GM12801 (cell line): ENCODE data around the gene AP3S2.

Experiments used
- CTCF ChIP-seq: IDR thresholded peaks from one replicate; pipeline ENCODE4 v1.5.1; 2011; ENCODE audit warnings: control low read depth; ENCODE audit not compliant: insufficient read length; ENCODE audit errors: extremely low read depth

The AP3S2 gene

DNA sequence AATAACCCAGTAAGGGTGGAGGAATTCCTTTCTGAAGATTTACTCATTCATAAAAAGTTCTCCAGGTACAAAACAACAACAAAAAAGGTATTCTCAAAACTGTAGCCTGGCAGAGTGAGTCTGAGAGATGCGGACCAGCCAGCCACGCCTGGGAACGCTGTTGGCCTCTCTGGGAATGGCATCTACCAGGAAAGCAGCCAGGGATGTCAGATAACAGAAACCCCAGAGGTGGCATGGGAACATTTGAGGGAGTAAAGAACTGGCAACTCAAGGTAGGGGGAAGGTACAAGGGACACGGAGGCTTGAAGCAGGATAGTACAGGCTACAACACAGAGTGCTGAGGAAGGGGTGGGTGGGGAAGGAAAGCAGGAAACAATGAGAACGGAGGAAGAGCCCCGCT is 7.1 kb upstream of the AP3S2 start:
- TF ChIP-seq CTCF = no peak

DNA sequence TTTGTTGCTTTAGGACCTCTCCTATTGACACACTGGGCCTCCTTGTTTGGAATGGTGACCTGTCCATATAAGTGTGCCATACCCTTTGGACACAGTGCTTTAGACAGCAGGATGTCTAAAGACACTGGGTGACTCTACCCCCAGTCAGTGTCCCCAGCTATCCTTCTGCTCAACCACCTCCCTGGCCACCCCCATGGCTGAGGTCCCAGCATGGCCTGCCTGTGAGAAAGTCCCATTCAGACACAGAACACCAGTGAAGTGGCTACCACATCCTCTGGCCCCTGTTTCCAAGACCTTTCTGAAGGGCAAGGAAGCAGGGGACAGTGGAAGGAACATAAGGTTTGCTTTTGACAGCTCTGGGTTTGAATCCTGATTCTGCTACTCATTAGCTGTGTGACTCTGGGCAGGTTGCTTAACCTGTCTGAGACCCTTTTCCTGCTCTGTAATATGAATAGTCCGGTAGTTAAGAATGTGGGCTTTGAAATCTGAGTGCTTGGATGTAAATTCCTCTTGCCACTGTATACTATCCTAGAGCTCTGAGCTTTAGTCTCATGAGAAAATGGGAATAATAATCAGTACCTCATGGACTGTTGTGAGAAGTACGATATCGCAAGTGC is 6.3 kb upstream of the AP3S2 start:
- no peak for TF ChIP-seq CTCF

DNA sequence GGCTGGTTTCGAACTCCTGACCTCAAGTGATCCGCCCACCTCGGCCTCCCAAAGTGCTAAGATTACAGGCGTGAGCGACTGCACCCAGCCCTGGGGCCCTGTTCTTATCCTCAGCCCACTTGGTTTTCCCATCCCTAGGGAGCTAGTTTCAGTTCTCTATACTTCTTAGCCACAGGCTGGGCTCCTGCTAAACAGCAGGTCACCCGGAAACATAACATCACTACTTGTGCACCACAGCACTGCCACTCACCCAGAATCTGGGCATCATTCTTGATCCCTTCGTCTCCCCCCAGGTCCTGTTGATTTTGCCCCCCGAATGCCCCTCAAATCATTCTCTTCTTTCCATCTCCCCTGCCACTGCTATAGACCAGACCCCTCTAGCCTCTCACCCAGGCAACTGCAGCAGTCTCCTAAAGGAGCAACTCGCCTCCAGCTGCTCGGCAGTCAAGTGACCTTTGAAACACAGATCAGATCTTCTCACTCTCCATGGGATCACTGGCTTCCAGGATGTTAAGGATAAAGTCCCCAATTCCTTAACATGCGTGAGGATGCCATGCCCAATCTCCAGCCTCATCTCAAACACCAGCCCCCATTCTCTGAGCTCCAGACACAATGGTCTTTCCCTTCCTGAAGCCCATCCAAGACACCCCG is 5.6 kb upstream of the AP3S2 start:
- TF ChIP-seq CTCF = no peak

DNA sequence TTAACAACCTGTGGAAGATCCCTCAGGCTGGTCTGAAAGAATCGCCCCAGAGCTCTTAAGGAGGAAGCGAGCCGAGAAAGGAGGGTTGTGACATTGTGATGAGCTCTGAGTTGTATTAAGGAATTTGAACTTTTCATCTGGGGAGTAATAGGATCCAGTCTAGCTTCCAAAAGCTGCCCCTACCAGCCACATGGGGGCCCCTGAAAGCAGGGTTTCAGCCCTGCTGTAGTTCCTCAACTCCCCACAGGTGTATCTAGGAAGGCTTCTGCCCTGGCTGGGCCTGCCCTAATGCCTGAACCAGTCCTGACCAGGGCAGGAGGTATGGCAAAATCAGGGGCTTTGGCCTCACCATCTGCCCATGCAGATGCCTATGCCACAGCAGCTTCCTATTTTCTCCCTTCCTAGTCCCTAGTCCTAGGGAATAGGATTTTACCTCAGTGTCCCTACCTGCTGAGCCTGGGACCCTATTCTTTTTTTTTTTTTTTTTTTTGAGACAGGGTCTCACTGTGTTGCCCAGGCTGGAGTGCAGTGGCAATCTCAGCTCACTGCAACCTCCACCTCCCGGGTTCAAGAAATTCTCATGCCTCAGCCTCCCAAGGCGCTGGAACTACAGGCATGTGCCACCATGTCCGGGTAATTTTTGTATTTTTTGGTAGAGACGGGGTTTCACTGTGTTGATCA is 5.0 kb upstream of the AP3S2 start:
- TF ChIP-seq CTCF = no peak

GRCh38 chr15:89898146-89898545 is 4.4 kb upstream of the AP3S2 start:
- TF ChIP-seq CTCF = no peak

DNA sequence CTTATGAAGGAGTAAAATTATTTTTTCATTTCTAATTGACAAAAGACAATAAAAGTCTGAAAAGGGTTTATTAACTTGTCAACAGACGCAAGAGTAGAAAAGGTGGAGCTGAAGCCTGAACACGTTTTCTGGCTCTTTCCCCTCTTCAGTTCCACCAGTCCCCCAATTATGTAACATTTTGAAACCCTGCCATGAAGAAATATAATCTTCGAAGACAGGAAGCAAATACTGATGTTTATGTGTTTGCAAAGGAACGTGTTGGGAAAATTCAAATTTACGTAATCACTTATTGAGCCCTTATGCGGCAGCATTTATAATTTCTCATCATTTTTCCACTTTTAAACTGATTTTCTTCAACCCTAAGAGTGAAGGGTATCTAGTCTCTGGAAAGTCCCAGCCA is 767 bp downstream of the AP3S2 start:
- no peak for TF ChIP-seq CTCF

DNA sequence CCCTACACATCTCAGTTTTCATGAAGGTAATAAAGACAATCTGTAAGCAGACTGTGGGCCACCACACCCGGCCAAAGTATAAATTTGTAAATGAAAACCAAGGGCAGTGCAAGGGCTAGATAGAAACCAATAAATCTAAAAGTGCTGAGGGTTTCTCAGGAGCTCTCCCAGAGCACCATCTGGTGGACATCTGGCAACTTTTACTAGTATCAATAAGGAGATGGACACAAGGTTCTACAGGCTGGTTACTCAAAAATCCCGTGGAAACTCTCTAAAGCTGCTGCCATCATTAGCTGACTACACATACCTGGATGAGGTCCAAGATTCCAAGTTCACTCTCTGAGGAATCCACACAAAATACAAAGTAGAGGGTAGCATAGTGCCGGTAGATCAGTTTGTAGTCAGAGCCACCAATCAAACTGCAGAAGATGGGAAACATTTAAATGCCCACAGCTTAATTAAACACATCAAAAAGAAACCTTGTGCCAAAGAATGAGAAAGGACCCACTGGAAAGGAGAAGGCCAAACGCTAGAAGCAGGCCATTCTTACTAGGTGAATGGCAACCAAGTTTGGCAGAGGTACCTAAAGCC is 5.5 kb downstream of the AP3S2 start:
- TF ChIP-seq CTCF = no peak
